Smooth muscle cell of the umbilical artery (primary cell): Measurements from ENCODE around the gene UBIAD1. TPM values are rescaled to one million over a fixed set of nuclear protein-coding genes. Genes with fewer than 3 reads are reported as not detected.

Experiments used
- total RNA-seq: library from RNA; depleted of rRNA; stranded (reverse); fragments of >200 nt; gene quantifications from 2 replicates; pipeline ENCODE4 v1.2.3, GENCODE V29; 2014

The UBIAD1 gene, protein sequence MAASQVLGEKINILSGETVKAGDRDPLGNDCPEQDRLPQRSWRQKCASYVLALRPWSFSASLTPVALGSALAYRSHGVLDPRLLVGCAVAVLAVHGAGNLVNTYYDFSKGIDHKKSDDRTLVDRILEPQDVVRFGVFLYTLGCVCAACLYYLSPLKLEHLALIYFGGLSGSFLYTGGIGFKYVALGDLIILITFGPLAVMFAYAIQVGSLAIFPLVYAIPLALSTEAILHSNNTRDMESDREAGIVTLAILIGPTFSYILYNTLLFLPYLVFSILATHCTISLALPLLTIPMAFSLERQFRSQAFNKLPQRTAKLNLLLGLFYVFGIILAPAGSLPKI
- 3.0 and 7.3 TPM in 2 replicates for total RNA-seq

DNA sequence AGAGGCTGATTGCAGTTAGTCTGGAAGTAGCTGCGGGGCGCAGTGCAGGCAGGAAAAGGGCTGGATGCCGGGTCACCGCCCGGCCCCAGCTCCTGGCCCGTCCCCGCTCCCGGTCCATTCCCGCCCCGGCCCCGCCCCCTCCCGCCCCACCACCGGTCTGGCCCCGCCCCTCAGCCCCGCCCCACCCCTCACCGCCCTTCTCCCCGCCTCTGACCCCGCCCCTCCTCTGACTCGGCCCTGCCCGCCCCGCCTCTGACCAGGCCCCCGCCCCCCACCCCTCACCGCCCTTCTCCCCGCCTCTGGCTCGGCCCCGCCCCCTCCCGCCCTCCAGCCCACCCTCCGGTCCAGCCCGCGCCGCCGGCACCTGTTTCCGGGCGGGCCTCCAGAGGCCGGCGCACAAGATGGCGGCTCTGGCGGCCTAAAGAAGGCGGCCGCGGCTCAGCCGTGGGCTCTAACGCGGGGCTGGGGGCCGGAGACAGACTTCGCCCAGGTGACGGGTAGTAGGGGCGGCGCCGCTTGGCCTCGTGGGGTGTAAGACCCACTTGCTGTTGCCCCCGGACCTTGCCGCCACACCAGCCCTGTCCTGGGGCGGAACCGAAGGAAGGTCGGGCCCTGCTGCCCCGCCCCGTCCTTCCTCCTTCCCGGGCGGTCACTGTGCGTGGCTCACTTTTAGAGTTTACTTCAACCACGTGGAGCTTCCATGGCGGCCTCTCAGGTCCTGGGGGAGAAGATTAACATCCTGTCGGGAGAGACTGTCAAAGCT, at the start of gene UBIAD1:
Gene UBIAD1 (plus strand): TSS at position 367 of the 763 bp plus-strand sequence. CDS start 334 bp downstream, at position 701.

DNA sequence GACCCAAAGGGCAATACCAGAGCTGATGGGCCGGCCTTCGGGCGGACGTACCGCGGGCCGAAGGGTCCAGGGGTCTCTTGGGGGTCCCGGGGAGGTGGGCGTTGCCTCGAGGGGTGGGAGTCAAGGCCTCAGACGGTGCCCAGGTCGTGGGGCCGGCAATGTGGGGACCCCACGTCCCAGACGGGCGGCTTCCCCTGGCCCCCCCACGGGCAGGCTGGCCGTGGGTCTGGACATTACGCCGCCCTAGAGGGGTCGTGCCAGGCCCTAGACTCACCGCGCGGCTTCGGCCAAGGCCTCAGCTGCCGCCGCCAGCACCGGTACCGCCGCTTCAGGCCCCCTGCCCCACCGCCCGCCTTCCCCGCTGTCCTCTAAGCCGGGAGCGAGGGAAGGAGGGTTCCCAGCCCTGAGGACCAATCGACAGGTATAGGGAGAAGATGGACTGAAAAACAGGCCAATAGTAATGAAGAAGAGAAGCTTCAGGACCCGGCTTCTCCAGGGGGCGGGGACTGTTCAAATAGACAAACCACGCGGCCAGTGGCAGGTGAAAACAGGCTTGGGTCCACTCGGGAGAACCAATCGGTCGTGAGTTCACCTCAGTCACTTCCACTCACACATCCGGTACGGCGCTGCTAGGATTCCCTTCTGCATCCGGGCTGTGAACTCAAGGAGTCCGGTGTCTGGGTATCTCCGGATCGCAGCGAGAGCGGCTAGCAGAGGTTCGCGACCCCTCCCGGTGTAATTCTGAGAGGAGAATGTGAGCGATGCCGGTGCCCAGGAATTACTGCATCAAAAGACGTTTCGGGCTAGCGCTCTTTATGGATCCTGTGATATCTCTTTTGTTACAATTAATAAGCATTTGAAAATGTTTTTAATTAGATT, 10.6 kb upstream of the UBIAD1 start, which contains the start of gene MTOR:
Gene MTOR (minus strand): TSS at position 381 of the 879 bp plus-strand sequence. CDS start 3,142 bp downstream, outside the sequence.

Other genes starting within 250 kb of the UBIAD1 start
- not detected in 2 replicates for gene MASP2, start 226.0 kb upstream of the UBIAD1 start, total RNA-seq
- 31.8 and 69.2 TPM in 2 replicates for gene SRM, start 213.2 kb upstream of the UBIAD1 start, total RNA-seq
- 28.8 and 40.3 TPM in 2 replicates for gene EXOSC10, start 173.3 kb upstream of the UBIAD1 start, total RNA-seq
- 10.4 TPM in 1 of 2 replicates, not detected in the other for gene ANGPTL7, start 83.8 kb upstream of the UBIAD1 start, total RNA-seq
- gene MTOR, start 10.6 kb upstream of the UBIAD1 start, total RNA-seq: 38.3 and 59.1 TPM in 2 replicates
- gene DISP3, start 206.0 kb downstream of the UBIAD1 start, total RNA-seq: under 0.01 TPM in 2 replicates